Loucy (cell line): ENCODE results near the gene PREX1.

Experiments used
- H2AFZ ChIP-seq: fragments of 200-600 bp; sonication (generic); 2 replicates; pipeline ENCODE4 v1.6.0; 2016; ENCODE audit warnings: antibody characterized with exemption, mild to moderate bottlenecking, low read length, moderate library complexity
- H3F3A ChIP-seq: fragments of 200-600 bp; 2 replicates; pipeline ENCODE4 v1.6.0; 2016; ENCODE audit warnings: antibody characterized with exemption, low read depth, mild to moderate bottlenecking
- H3K27me3 ChIP-seq: fragments of 200-600 bp; sonication (generic); 2 replicates; pipeline ENCODE4 v1.6.1; 2014; ENCODE audit warnings: low read length, mild to moderate bottlenecking; ENCODE audit not compliant: insufficient read depth, poor library complexity, severe bottlenecking
- H3K36me3 ChIP-seq: fragments of 200-600 bp; sonication (generic); 2 replicates; pipeline ENCODE4 v1.6.1; 2016; ENCODE audit warnings: low read length; ENCODE audit not compliant: insufficient read depth
- H3K4me1 ChIP-seq: fragments of 200-600 bp; sonication (generic); 2 replicates; pipeline ENCODE4 v1.5.1; 2014; ENCODE audit warnings: low read length, mild to moderate bottlenecking; ENCODE audit not compliant: insufficient read depth, poor library complexity, severe bottlenecking
- H3K4me2 ChIP-seq: fragments of 200-600 bp; sonication (generic); 2 replicates; pipeline ENCODE4 v1.6.0; 2014; ENCODE audit warnings: antibody characterized with exemption, low read length, low read depth, mild to moderate bottlenecking; ENCODE audit not compliant: poor library complexity, severe bottlenecking
- H3K4me3 ChIP-seq: fragments of 200-600 bp; sonication (generic); 2 replicates; pipeline ENCODE4 v1.5.1; 2014; ENCODE audit warnings: low read length, mild to moderate bottlenecking, mixed read lengths; ENCODE audit not compliant: poor library complexity, severe bottlenecking
- H3K79me2 ChIP-seq: fragments of 200-600 bp; sonication (generic); 2 replicates; pipeline ENCODE4 v1.6.1; 2014; ENCODE audit warnings: low read length; ENCODE audit not compliant: insufficient read depth
- H3K9ac ChIP-seq: fragments of 200-600 bp; sonication (generic); 2 replicates; pipeline ENCODE4 v1.6.0; 2014; ENCODE audit warnings: mild to moderate bottlenecking, low read depth, low read length, moderate library complexity; ENCODE audit not compliant: poor library complexity, severe bottlenecking
- H3K9me2 ChIP-seq: fragments of 200-600 bp; sonication (generic); replicated peaks from 2 replicates; pipeline ENCODE4 v1.6.1; 2016; ENCODE audit warnings: low read depth, low read length, mixed read lengths
- H3K9me3 ChIP-seq: fragments of 200-600 bp; sonication (generic); 2 replicates; pipeline ENCODE4 v1.6.1; 2014; ENCODE audit warnings: mild to moderate bottlenecking, antibody characterized with exemption, low read length, low read depth; ENCODE audit not compliant: insufficient read depth
- H4K20me1 ChIP-seq: fragments of 200-600 bp; sonication (generic); 2 replicates; pipeline ENCODE4 v1.6.0; 2014; ENCODE audit warnings: antibody characterized with exemption, low read length, mild to moderate bottlenecking; ENCODE audit not compliant: insufficient read depth, poor library complexity, severe bottlenecking
- EZH2phosphoT487 ChIP-seq: fragments of 200-600 bp; IDR thresholded peaks from 2 replicates; pipeline ENCODE4 v1.6.1; 2018; ENCODE audit warnings: antibody characterized with exemption, mild to moderate bottlenecking, moderate library complexity, borderline replicate concordance
- TF ChIP-seq, protein P1 (sequence below): fragments of 200-600 bp; sonication (generic); conservative IDR thresholded peaks from 2 replicates; pipeline ENCODE4 v1.5.1; 2014; ENCODE audit warnings: mild to moderate bottlenecking, antibody characterized with exemption, low read length

The PREX1 gene

DNA sequence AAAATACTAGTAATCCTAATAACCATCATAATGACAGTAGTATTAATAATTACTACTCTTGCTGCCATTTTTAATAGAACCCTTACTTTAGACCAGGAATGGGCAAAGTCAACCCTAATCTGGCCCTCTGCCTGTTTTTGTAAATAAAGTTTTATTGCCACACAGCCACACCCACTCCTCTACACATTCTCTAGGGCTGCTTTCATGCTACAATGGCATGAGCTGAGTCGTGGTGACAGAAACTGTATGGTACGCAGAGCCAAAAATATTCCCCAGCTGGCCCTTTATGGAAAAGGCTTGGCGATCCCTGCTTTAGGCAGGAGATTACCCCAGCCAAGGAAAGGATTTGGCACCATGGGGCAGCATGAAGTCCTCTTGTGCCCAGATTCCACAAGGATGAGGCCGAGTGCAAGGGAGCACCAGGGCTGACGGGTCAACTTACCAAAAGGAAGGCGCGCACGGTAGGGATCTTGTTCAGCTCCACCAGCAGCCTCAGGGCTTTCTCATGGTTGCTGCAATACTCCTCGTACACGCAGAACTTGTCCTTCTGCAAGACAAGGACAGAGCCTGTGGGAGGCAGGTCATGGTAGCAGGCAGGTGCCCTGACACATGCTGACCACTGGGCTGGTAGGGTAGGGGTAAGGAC, 93.6 kb downstream of the PREX1 start:
- H3F3A ChIP-seq = no peaks in the 10 kb centered on the region
- H3K9ac ChIP-seq = no peak overlapping the region
- H3K9me2 ChIP-seq = no peaks in the 10 kb centered on the region
- H3K36me3 ChIP-seq = peaks cover 13% of the 10 kb centered on the region; the same call in 1 of the 2 replicates
- no peaks in the 10 kb centered on the region for H3K27me3 ChIP-seq
- no peaks in the 10 kb centered on the region for H3K9me3 ChIP-seq
- TF ChIP-seq EZH2phosphoT487 = no peak
- TF ChIP-seq, protein P1, sequence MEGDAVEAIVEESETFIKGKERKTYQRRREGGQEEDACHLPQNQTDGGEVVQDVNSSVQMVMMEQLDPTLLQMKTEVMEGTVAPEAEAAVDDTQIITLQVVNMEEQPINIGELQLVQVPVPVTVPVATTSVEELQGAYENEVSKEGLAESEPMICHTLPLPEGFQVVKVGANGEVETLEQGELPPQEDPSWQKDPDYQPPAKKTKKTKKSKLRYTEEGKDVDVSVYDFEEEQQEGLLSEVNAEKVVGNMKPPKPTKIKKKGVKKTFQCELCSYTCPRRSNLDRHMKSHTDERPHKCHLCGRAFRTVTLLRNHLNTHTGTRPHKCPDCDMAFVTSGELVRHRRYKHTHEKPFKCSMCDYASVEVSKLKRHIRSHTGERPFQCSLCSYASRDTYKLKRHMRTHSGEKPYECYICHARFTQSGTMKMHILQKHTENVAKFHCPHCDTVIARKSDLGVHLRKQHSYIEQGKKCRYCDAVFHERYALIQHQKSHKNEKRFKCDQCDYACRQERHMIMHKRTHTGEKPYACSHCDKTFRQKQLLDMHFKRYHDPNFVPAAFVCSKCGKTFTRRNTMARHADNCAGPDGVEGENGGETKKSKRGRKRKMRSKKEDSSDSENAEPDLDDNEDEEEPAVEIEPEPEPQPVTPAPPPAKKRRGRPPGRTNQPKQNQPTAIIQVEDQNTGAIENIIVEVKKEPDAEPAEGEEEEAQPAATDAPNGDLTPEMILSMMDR = no peak
- H2AFZ ChIP-seq = no peak overlapping the region
- no peak overlapping the region for H3K4me2 ChIP-seq
- H3K4me1 ChIP-seq = no peaks in the 10 kb centered on the region
- H4K20me1 ChIP-seq = no peaks in the 10 kb centered on the region
- no peak overlapping the region for H3K4me3 ChIP-seq
- H3K79me2 ChIP-seq = no peaks in the 10 kb centered on the region

DNA sequence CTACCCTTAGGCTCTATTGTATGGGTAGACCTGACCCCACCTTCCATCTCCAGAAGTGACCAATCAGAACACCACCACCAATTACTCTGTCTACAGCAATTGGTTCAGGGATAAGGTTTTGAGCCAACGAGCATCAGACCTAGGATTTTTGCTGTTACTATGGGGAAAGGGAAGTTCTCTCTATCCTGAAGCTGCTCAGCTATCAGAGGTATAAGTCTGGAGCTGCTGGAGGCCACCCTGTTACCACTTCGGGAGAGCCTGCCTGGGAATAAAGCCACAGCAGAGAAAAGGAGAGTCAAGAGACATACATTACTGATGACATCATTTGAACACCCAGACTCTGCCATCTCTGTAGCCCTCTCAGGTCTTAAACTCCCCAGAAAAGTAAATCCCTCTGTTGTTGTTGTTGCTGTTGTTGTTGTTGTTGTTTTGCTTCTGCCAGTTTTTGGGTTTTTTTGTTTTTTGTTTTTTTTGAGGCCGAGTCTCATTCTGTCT, 94.5 kb downstream of the PREX1 start:
- no peak overlapping the region for H3K4me2 ChIP-seq
- peaks cover 13% of the 10 kb centered on the region; the same call in 1 of the 2 replicates for H3K36me3 ChIP-seq
- H3K4me3 ChIP-seq = no peak overlapping the region
- no peaks in the 10 kb centered on the region for H3K79me2 ChIP-seq
- TF ChIP-seq, protein P1 = no peak
- TF ChIP-seq EZH2phosphoT487 = no peak
- H3K4me1 ChIP-seq = no peaks in the 10 kb centered on the region
- H3K9me2 ChIP-seq = no peaks in the 10 kb centered on the region
- no peaks in the 10 kb centered on the region for H3K27me3 ChIP-seq
- H3K9ac ChIP-seq = no peak overlapping the region
- H4K20me1 ChIP-seq = no peaks in the 10 kb centered on the region
- no peaks in the 10 kb centered on the region for H3K9me3 ChIP-seq
- no peaks in the 10 kb centered on the region for H3F3A ChIP-seq
- H2AFZ ChIP-seq = no peak overlapping the region

DNA sequence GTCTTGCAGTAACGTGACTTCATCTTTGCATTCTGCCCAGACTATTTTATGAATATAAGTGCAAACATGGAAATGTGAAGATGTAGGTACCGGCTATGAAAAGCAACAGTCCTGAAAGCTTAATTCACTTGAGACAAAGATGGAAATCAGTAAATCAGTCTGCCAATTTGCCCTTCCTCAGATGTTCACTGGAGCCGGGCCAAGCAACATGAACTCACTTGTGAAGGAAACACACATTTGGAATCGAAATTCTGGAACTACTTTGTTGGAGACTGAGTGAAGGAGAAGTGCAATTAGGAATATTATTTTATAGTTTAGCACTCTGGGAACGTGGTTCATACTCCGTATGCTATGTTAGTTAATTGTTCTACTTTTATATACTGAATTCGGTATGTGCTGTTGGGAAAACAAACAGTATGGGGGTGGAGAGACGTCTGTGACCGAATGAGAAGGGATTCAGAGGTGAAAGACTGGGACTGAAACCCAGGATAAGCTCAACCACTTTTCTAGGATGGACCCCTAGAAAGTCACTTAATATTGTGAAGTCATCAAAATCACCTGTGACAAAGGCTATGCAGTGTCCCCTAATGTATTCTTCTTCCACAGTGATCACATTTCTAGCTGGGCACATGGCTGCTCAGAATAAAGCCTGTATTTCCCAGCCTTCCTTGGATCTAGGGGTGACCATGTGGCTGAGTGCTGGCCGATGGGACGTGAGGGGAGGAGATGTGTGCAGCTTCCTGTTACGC, 95.5 kb downstream of the PREX1 start:
- Histone ChIP-seq H3K9ac (no peak overlapping the region), H4K20me1 (no peaks in the 10 kb centered on the region), H3K4me3 (no peak overlapping the region), H2AFZ (no peak overlapping the region), H3K79me2 (no peaks in the 10 kb centered on the region), H3K4me1 (no peaks in the 10 kb centered on the region), H3K27me3 (no peaks in the 10 kb centered on the region), H3F3A (no peaks in the 10 kb centered on the region), H3K36me3 (peaks cover 13% of the 10 kb centered on the region; the same call in 1 of the 2 replicates), H3K4me2 (no peak overlapping the region), H3K9me2 (no peaks in the 10 kb centered on the region), H3K9me3 (no peaks in the 10 kb centered on the region)
- no peak for TF ChIP-seq EZH2phosphoT487
- TF ChIP-seq, protein P1 = no peak
